Smooth muscle cell (in vitro differentiated cells): ENCODE measurements around the gene HDGFL2. TPM values are rescaled to one million over a fixed set of nuclear protein-coding genes. Genes with fewer than 3 reads are reported as not detected.

Experiments used
- DNase-seq: peaks from one replicate; lab custom pipeline; 2025; ENCODE audit not compliant: unreplicated experiment; lab: John Stamatoyannopoulos, UW
- H2AFZ ChIP-seq: fragments of 200-600 bp; sonication (generic); 2 replicates; pipeline ENCODE4 v1.6.0; 2016; ENCODE audit warnings: antibody characterized with exemption, low read depth, mild to moderate bottlenecking
- H3F3A ChIP-seq: fragments of 200-600 bp; sonication (generic); 2 replicates; pipeline ENCODE4 v1.6.0; 2017; ENCODE audit warnings: antibody characterized with exemption, low read depth
- H3K27ac ChIP-seq: fragments of 200-600 bp; sonication (generic); 2 replicates; pipeline ENCODE4 v1.5.1; 2016; ENCODE audit warnings: low read depth, mild to moderate bottlenecking
- H3K27me3 ChIP-seq: fragments of 200-600 bp; sonication (generic); 2 replicates; pipeline ENCODE4 v1.6.1; 2016; ENCODE audit warnings: low read depth, mild to moderate bottlenecking
- H3K36me3 ChIP-seq: fragments of 200-600 bp; sonication (generic); 2 replicates; pipeline ENCODE4 v1.5.1; 2016; ENCODE audit warnings: low read depth
- H3K4me1 ChIP-seq: fragments of 200-600 bp; sonication (generic); 2 replicates; pipeline ENCODE4 v1.5.1; 2016; ENCODE audit warnings: low read depth
- H3K4me2 ChIP-seq: fragments of 200-600 bp; sonication (generic); 2 replicates; pipeline ENCODE4 v1.6.0; 2016; ENCODE audit warnings: mild to moderate bottlenecking
- H3K4me3 ChIP-seq: fragments of 200-600 bp; sonication (generic); 2 replicates; pipeline ENCODE4 v1.5.1; 2016; ENCODE audit warnings: mild to moderate bottlenecking
- H3K79me2 ChIP-seq: fragments of 200-600 bp; sonication (generic); 2 replicates; pipeline ENCODE4 v1.6.0; 2016; ENCODE audit warnings: low read depth, mild to moderate bottlenecking
- H3K9ac ChIP-seq: fragments of 200-600 bp; sonication (generic); 2 replicates; pipeline ENCODE4 v1.6.0; 2016; ENCODE audit warnings: low read depth
- H3K9me3 ChIP-seq: fragments of 200-600 bp; sonication (generic); replicated peaks from 2 replicates; pipeline ENCODE4 v1.5.1; 2016; ENCODE audit warnings: low read depth
- H4K20me1 ChIP-seq: fragments of 200-600 bp; sonication (generic); 2 replicates; pipeline ENCODE4 v1.6.0; 2016; ENCODE audit warnings: low read depth
- WGBS: methylation state at CpG from one replicate; pipeline ENCODE4 v1.1.7; 2016; ENCODE audit warnings: low lambda C conversion rate; 5-methylcytosine and 5-hydroxymethylcytosine counted together
- polyA plus RNA-seq: library from polyadenylated mRNA; unstranded; fragments of >200 nt; fragmentation: Nextera tagmentation; extraction: Ambion mirVana; gene quantifications from 2 replicates; pipeline ENCODE4 v1.2.1, GENCODE V29; 2016
- total RNA-seq: library from RNA; depleted of rRNA; stranded (reverse); fragments of >200 nt; gene quantifications from 2 replicates; pipeline ENCODE4 v1.2.3, GENCODE V29; 2014
- TF ChIP-seq, protein P1 (sequence below): fragments of 200-600 bp; sonication (generic); IDR thresholded peaks from 2 replicates; pipeline ENCODE4 v1.5.1; 2017; ENCODE audit warnings: borderline replicate concordance, mild to moderate bottlenecking, antibody characterized with exemption; ENCODE audit not compliant: insufficient read depth, poor library complexity, severe bottlenecking

Gene HDGFL2
- total and polyA plus RNA-seq, 2 experiments from 2014 or later = 27.9 to 94.1 TPM

DNA sequence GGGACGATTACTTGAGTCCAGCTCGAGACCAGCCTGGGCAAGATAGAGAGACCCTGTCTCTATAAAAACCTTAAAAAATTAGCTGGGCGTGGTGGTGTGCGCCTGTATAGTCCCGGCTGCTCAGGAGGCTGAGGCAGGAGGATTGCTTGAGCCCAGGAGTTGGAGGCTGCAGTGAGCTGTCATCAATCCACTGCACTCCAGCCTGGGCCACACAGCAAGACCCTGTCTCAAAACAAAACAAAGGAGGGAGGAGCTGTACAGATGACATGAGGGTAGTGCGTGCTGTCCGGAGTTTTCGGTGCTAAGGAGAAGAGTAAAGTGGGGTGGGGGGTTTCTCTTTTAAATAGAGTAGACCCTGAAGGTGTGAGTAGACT is 22.6 kb downstream of the HDGFL2 start:
- Histone ChIP-seq H3F3A (no peaks in the 10 kb centered on the region), H3K4me2 (no peak overlapping the region), H3K27ac (no peak overlapping the region), H3K27me3 (no peaks in the 10 kb centered on the region), H2AFZ (no peak overlapping the region), H3K9ac (no peak overlapping the region), H4K20me1 (no peaks in the 10 kb centered on the region), H3K9me3 (no peaks in the 10 kb centered on the region), H3K4me1 (no peaks in the 10 kb centered on the region), H3K79me2 (peaks cover 3% of the 10 kb centered on the region), H3K36me3 (no peaks in the 10 kb centered on the region), H3K4me3 (no peak overlapping the region)
- TF ChIP-seq, protein P1, sequence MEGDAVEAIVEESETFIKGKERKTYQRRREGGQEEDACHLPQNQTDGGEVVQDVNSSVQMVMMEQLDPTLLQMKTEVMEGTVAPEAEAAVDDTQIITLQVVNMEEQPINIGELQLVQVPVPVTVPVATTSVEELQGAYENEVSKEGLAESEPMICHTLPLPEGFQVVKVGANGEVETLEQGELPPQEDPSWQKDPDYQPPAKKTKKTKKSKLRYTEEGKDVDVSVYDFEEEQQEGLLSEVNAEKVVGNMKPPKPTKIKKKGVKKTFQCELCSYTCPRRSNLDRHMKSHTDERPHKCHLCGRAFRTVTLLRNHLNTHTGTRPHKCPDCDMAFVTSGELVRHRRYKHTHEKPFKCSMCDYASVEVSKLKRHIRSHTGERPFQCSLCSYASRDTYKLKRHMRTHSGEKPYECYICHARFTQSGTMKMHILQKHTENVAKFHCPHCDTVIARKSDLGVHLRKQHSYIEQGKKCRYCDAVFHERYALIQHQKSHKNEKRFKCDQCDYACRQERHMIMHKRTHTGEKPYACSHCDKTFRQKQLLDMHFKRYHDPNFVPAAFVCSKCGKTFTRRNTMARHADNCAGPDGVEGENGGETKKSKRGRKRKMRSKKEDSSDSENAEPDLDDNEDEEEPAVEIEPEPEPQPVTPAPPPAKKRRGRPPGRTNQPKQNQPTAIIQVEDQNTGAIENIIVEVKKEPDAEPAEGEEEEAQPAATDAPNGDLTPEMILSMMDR = no peak
- DNase-seq = no peak
- 96% methylated on average over 8 of the region's 8 CpGs for WGBS

DNA sequence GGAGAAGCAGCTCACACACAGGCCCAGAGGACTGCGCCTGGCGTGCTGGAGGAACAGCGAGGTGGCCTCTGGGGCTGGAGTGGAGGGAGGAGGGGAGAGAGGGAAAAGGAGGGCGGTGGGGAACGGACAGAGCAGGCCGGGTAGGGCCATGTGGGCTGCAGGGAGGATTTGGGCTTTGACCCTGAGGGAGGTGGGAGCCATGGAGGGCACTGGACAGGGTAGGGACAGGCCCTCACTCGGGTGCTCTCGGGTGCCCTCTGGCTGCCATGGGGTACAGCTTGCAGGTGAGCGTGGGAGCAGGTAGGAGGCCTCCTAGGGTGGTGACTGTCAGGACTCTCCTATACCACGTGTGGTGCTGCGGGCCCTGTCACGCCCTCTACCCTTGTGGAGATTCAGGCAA is 23.4 kb downstream of the HDGFL2 start:
- WGBS = 90% methylated on average over 9 of the region's 12 CpGs
- no peaks in the 10 kb centered on the region for H3K9me3 ChIP-seq
- no peaks in the 10 kb centered on the region for H3K27me3 ChIP-seq
- no peaks in the 10 kb centered on the region for H3K4me1 ChIP-seq
- peaks cover 2% of the 10 kb centered on the region for H3K79me2 ChIP-seq
- no peak overlapping the region for H3K4me2 ChIP-seq
- no peaks in the 10 kb centered on the region for H3K36me3 ChIP-seq
- H2AFZ ChIP-seq = no peak overlapping the region
- H3K4me3 ChIP-seq = no peak overlapping the region
- H4K20me1 ChIP-seq = no peaks in the 10 kb centered on the region
- TF ChIP-seq, protein P1 = no peak
- no peak overlapping the region for H3K27ac ChIP-seq
- no peak overlapping the region for H3K9ac ChIP-seq
- no peak for DNase-seq
- H3F3A ChIP-seq = no peaks in the 10 kb centered on the region

DNA sequence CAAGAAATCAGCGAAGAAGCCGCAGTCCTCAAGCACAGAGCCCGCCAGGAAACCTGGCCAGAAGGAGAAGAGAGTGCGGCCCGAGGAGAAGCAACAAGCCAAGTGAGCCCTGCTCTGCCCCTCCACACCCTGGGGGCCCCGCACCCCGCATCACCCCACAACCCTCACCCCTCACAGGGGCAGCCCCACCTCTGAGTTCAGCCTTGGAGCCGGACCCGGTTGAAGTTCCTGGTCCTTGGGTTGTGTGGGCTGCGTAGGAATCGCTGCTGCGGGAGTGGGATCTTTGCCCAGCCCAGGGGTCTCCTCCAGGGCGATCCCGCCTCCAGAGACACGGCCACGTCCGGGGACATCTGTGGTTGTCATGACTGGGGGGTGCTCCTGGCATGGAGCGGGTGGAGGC is 24.2 kb downstream of the HDGFL2 start:
- Histone ChIP-seq H3K79me2 (no peaks in the 10 kb centered on the region), H3K4me3 (no peak overlapping the region), H3K36me3 (no peaks in the 10 kb centered on the region), H3K27me3 (no peaks in the 10 kb centered on the region), H3F3A (no peaks in the 10 kb centered on the region), H3K9me3 (no peaks in the 10 kb centered on the region), H3K4me2 (no peak overlapping the region), H3K9ac (no peak overlapping the region), H3K27ac (no peak overlapping the region), H4K20me1 (no peaks in the 10 kb centered on the region), H2AFZ (no peak overlapping the region), H3K4me1 (no peaks in the 10 kb centered on the region)
- no peak for DNase-seq
- TF ChIP-seq, protein P1 = no peak
- 94% methylated on average over 14 of the region's 18 CpGs for WGBS

DNA sequence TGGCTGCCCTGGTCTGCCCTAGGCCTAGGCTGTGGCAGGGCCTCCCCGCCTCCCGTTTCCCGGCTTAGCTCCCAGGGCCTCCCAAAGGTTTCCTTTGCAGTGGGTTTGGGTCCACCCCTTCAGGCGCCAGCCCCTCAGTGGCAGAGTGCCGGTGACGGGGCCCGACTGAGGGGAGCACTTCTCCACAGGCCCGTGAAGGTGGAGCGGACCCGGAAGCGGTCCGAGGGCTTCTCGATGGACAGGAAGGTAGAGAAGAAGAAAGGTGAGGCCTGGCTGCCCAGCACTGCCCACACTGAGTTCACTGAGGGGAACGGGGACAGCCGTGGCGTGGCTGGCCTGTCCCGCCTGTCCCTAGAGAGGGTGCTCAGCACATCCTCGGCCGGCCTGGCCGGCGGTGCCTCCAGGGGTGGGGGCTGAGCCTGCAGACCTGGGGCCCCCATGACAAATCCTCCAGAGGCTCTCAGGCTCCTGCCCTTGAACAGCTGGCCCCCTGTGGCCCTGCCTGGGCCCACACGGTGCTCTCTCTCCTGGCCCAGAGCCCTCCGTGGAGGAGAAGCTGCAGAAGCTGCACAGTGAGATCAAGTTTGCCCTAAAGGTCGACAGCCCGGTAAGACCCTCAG is 25.8 kb downstream of the HDGFL2 start:
- no peak for DNase-seq
- H3K4me2 ChIP-seq = no peak overlapping the region
- no peaks in the 10 kb centered on the region for H3K79me2 ChIP-seq
- no peak overlapping the region for H3K4me3 ChIP-seq
- no peaks in the 10 kb centered on the region for H3K9me3 ChIP-seq
- TF ChIP-seq, protein P1 = no peak
- WGBS = 94% methylated on average over 25 of the region's 25 CpGs
- no peaks in the 10 kb centered on the region for H4K20me1 ChIP-seq
- no peak overlapping the region for H3K27ac ChIP-seq
- no peaks in the 10 kb centered on the region for H3K4me1 ChIP-seq
- H3K36me3 ChIP-seq = no peaks in the 10 kb centered on the region
- H3F3A ChIP-seq = no peaks in the 10 kb centered on the region
- no peak overlapping the region for H2AFZ ChIP-seq
- no peaks in the 10 kb centered on the region for H3K27me3 ChIP-seq
- H3K9ac ChIP-seq = no peak overlapping the region
